Measurements from ENCODE around the gene MYO9A. TPM values are rescaled to one million over a fixed set of nuclear protein-coding genes. Genes with fewer than 3 reads are reported as not detected.

Gene MYO9A
- total and polyA plus RNA-seq, 2 experiments from 2014 or later: 22.8 to 32.0 TPM

GRCh38 chr15:72135719-72136118 lies 17.8 kb upstream of the MYO9A start:
- Histone ChIP-seq H3K27ac (no peak overlapping the region), H3K36me3 (no peaks in the 10 kb centered on the region), H3K27me3 (no peaks in the 10 kb centered on the region), H3K4me1 (ENCODE audit: low read depth) (peaks cover 22% of the 10 kb centered on the region), H3K4me3 (no peak overlapping the region), H3K9me3 (ENCODE audit: low read depth) (no peaks in the 10 kb centered on the region)
- DNase-seq (ENCODE audit: low read depth in 1 of 2, low spot score in 1 of 2): no peak
- no peak for TF ChIP-seq CTCF (IDR thresholded peaks at IDR 0.05; ENCODE audit: low read depth, low read length)

DNA sequence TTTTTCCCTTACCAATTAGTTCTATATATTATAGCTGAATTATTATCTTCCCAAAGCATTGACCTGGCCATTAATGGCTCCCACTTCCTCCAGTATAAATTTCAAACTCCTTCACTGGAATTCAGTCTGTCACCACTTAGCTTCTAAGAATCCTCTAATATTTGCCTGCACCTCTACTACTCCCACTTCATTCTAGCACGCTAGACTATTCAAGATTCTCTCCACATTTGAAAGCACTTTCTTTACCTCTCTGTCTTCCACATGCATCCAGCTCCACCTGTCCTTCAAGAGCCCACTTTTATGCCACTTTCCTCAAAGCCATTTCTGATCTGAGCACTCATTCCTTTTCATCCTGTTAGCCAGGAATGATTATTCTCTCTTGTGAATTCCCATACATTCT lies 15.3 kb upstream of the MYO9A start:
- no peaks in the 10 kb centered on the region for H3K36me3 ChIP-seq
- no peaks in the 10 kb centered on the region for H3K27me3 ChIP-seq
- no peak for TF ChIP-seq CTCF (IDR thresholded peaks at IDR 0.05; ENCODE audit: low read depth, low read length)
- H3K4me3 ChIP-seq: no peak overlapping the region
- peaks cover 5% of the 10 kb centered on the region for H3K4me1 ChIP-seq (ENCODE audit: low read depth)
- H3K9me3 ChIP-seq (ENCODE audit: low read depth): no peaks in the 10 kb centered on the region
- H3K27ac ChIP-seq: no peak overlapping the region
- DNase-seq (ENCODE audit: low read depth in 1 of 2, low spot score in 1 of 2): no peak

GRCh38 chr15:72131922-72132321 lies 14.0 kb upstream of the MYO9A start:
- H3K4me3 ChIP-seq: no peak overlapping the region
- no peaks in the 10 kb centered on the region for H3K36me3 ChIP-seq
- no peaks in the 10 kb centered on the region for H3K9me3 ChIP-seq (ENCODE audit: low read depth)
- peaks cover 5% of the 10 kb centered on the region for H3K4me1 ChIP-seq (ENCODE audit: low read depth)
- TF ChIP-seq CTCF (IDR thresholded peaks at IDR 0.05; ENCODE audit: low read depth, low read length): no peak
- no peak for DNase-seq (ENCODE audit: low read depth in 1 of 2, low spot score in 1 of 2)
- no peak overlapping the region for H3K27ac ChIP-seq
- H3K27me3 ChIP-seq: no peaks in the 10 kb centered on the region

GRCh38 chr15:72130272-72130671 lies 12.3 kb upstream of the MYO9A start:
- H3K27me3 ChIP-seq: no peaks in the 10 kb centered on the region
- peaks cover 5% of the 10 kb centered on the region for H3K4me1 ChIP-seq (ENCODE audit: low read depth)
- no peaks in the 10 kb centered on the region for H3K9me3 ChIP-seq (ENCODE audit: low read depth)
- H3K36me3 ChIP-seq: no peaks in the 10 kb centered on the region
- TF ChIP-seq CTCF (IDR thresholded peaks at IDR 0.05; ENCODE audit: low read depth, low read length): no peak
- no peak overlapping the region for H3K4me3 ChIP-seq
- no peak overlapping the region for H3K27ac ChIP-seq
- no peak for DNase-seq (ENCODE audit: low read depth in 1 of 2, low spot score in 1 of 2)

DNA sequence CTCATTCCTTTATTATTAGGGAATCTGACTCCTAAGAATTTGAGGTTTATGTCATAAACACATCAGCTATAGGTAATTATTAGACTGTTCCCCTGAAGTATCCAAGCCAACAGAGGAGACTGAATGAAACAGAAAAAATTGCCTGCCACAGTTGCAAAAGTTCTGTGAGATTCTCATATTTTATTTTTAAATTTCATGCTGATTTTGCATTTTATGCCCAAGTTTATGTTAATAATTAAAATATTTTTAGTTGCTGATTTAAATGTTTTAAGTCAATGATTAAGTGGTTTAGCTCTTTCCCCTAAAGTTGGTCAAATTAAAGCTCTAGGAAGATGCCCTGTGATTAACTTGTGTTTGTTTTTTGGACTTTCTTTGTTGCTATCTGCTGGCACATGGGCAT lies 10.4 kb upstream of the MYO9A start:
- TF ChIP-seq CTCF (IDR thresholded peaks at IDR 0.05; ENCODE audit: low read depth, low read length): no peak
- DNase-seq (ENCODE audit: low read depth in 1 of 2, low spot score in 1 of 2): no peak
- no peak overlapping the region for H3K27ac ChIP-seq
- no peaks in the 10 kb centered on the region for H3K36me3 ChIP-seq
- peaks cover 3% of the 10 kb centered on the region for H3K4me1 ChIP-seq (ENCODE audit: low read depth)
- H3K4me3 ChIP-seq: no peak overlapping the region
- no peaks in the 10 kb centered on the region for H3K27me3 ChIP-seq
- no peaks in the 10 kb centered on the region for H3K9me3 ChIP-seq (ENCODE audit: low read depth)

Data from cardiac muscle cell (in vitro differentiated cells and primary cell).